ENCODE measurements around the gene NCAPG2.

DNA sequence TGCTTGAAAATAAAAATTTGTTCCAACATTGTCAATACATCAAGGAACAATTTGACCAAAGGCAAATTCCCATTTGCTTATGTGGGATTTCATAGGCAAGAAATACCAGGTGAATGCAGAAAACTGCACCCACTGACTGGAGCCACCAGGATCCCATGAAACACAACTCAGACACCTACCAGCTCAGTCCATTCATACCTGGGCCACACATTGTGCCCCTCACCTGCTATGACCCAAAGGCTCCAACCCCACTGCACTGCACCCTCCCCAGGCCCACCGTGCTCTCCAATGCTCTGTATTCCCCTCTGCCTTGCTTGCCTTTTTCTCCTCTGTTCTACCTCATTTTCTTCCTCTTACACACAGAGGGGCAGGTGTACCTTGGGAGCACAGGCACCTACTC lies 5.3 kb downstream of the NCAPG2 start:
- TF ChIP-seq, protein P1, sequence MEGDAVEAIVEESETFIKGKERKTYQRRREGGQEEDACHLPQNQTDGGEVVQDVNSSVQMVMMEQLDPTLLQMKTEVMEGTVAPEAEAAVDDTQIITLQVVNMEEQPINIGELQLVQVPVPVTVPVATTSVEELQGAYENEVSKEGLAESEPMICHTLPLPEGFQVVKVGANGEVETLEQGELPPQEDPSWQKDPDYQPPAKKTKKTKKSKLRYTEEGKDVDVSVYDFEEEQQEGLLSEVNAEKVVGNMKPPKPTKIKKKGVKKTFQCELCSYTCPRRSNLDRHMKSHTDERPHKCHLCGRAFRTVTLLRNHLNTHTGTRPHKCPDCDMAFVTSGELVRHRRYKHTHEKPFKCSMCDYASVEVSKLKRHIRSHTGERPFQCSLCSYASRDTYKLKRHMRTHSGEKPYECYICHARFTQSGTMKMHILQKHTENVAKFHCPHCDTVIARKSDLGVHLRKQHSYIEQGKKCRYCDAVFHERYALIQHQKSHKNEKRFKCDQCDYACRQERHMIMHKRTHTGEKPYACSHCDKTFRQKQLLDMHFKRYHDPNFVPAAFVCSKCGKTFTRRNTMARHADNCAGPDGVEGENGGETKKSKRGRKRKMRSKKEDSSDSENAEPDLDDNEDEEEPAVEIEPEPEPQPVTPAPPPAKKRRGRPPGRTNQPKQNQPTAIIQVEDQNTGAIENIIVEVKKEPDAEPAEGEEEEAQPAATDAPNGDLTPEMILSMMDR (IDR thresholded peaks at IDR 0.05): no peak
- TF ChIP-seq POLR2A (IDR thresholded peaks at IDR 0.05): no peak
